Prostate gland (tissue), 2 donors: Measurements from ENCODE around the gene WWOX.

Source experiments
- POLR2A ChIP-seq: fragments of 450-650 bp; IDR thresholded peaks from one replicate; pipeline ENCODE4 v1.6.1; 2016; ENCODE audit warnings: antibody characterized with exemption, mild to moderate bottlenecking
- TF ChIP-seq, protein P1 (sequence below), 4 experiments: fragments of 200-600 bp in 2 of 4; fragments of 450-650 bp in 2 of 4; sonication (generic) in 2 of 4; IDR thresholded peaks; 1 replicate in 3 of 4; 2 replicates in 1 of 4; pipeline ENCODE4 v1.5.1; 2016 to 2019; ENCODE audit warnings: antibody characterized with exemption in 4 of 4, mild to moderate bottlenecking in 2 of 4, moderate library complexity in 2 of 4

DNA sequence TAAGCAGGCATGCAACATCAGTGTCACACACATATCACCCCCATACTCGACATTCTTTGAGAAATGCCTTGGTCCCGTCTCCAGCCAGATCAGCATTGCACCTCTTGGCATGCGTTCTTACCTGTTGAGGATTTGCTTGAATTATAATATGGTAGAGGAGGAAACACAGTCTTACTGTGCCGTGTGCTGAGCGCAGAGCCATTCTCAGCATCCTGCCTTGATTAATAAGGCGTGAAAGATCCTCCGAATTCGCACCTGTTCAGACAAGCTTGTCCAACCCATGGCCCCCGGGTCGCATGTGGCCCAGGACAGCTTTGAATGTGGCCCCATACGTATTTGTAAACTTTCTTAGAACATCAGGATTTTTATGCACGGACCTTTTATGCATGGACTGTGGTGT lies 408.1 kb downstream of the WWOX start:
- TF ChIP-seq, protein P1, sequence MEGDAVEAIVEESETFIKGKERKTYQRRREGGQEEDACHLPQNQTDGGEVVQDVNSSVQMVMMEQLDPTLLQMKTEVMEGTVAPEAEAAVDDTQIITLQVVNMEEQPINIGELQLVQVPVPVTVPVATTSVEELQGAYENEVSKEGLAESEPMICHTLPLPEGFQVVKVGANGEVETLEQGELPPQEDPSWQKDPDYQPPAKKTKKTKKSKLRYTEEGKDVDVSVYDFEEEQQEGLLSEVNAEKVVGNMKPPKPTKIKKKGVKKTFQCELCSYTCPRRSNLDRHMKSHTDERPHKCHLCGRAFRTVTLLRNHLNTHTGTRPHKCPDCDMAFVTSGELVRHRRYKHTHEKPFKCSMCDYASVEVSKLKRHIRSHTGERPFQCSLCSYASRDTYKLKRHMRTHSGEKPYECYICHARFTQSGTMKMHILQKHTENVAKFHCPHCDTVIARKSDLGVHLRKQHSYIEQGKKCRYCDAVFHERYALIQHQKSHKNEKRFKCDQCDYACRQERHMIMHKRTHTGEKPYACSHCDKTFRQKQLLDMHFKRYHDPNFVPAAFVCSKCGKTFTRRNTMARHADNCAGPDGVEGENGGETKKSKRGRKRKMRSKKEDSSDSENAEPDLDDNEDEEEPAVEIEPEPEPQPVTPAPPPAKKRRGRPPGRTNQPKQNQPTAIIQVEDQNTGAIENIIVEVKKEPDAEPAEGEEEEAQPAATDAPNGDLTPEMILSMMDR (IDR thresholded peaks at IDR 0.05) = no peak
- TF ChIP-seq POLR2A = no peak
